ENCODE data around the gene PGRMC2.
"Not testable (repeated sequence)": the region's sequence is repeated elsewhere in the genome, so short reads cannot be mapped to it uniquely, and the experiment has no call there.

PGRMC2 gene

GRCh38 chr4:128265550-128265949, 22.1 kb downstream of the PGRMC2 start:
- not testable (repeated sequence) for DNase-seq

- DNase-seq = not testable (repeated sequence)
Observed at GRCh38 chr4:128259889-128260288, 27.7 kb downstream of the PGRMC2 start.

GRCh38 chr4:128258166-128258565, 29.4 kb downstream of the PGRMC2 start:
- DNase-seq = not testable (repeated sequence)

- DNase-seq = no peak
Observed at GRCh38 chr4:128256539-128256938, 31.1 kb downstream of the PGRMC2 start.

- DNase-seq = no peak
Observed at GRCh38 chr4:128255906-128256305, 31.7 kb downstream of the PGRMC2 start.

- DNase-seq = no peak
Observed at GRCh38 chr4:128249787-128250668, 37.6 kb downstream of the PGRMC2 start.

- no peak for DNase-seq
Observed at GRCh38 chr4:128247906-128248305, 39.7 kb downstream of the PGRMC2 start.

GRCh38 chr4:128245391-128245790, 42.2 kb downstream of the PGRMC2 start:
- DNase-seq = not testable (repeated sequence)

- DNase-seq = no peak
Observed at GRCh38 chr4:128244379-128244778, 43.2 kb downstream of the PGRMC2 start.

- DNase-seq = no peak
Observed at GRCh38 chr4:128242601-128243000, 45.0 kb downstream of the PGRMC2 start.

GRCh38 chr4:128241981-128242380, 45.6 kb downstream of the PGRMC2 start:
- no peak for DNase-seq

GRCh38 chr4:128241425-128241913, 46.1 kb downstream of the PGRMC2 start:
- DNase-seq = no peak

- DNase-seq = no peak
Observed at GRCh38 chr4:128241019-128241418, 46.6 kb downstream of the PGRMC2 start.

GRCh38 chr4:128234836-128235235, 52.8 kb downstream of the PGRMC2 start:
- no peak for DNase-seq

- no peak for DNase-seq
Observed at GRCh38 chr4:128232719-128233118, 54.9 kb downstream of the PGRMC2 start.

GRCh38 chr4:128228845-128229795, 58.5 kb downstream of the PGRMC2 start:
- no peak for DNase-seq

- DNase-seq = no peak
Observed at GRCh38 chr4:128227991-128228571, 59.5 kb downstream of the PGRMC2 start.

GRCh38 chr4:128225148-128225547, 62.5 kb downstream of the PGRMC2 start:
- no peak for DNase-seq

- no peak for DNase-seq
Observed at GRCh38 chr4:128221586-128221985, 66.0 kb downstream of the PGRMC2 start.

GRCh38 chr4:128220286-128221235, 67.1 kb downstream of the PGRMC2 start:
- DNase-seq = no peak

Measured in activated CD4-positive, alpha-beta T cell treated with anti-CD3 and anti-CD28 coated beads, Interleukin-2, amount 50 U/mL, for 4 hours (primary cell).